HS-27A (cell line): ENCODE data around the gene CHD9NB.
"Not testable (repeated sequence)": the region's sequence is repeated elsewhere in the genome, so short reads cannot be mapped to it uniquely, and the experiment has no call there.

Experiments
- DNase-seq: peaks from one replicate; pipeline ENCODE4 v3.0.0-alpha.2; 2012; ENCODE audit warnings: low read depth, missing footprints

Gene CHD9NB

GRCh38 chr16:53056392-53056881 lies 3.7 kb upstream of the CHD9NB start:
- DNase-seq: no peak

- peak; percentile 47 for DNase-seq
Measured at GRCh38 chr16:53055541-53056391, 3.1 kb upstream of the CHD9NB start.

GRCh38 chr16:53054670-53055485 lies 2.2 kb upstream of the CHD9NB start, which contains the start of gene CHD9:
CHD9 (plus strand) TSS chr16:53054991; CDS start chr16:53156090, 101,099 bp downstream.
- DNase-seq: peak; percentile 66

GRCh38 chr16:53053967-53054669 lies 1.4 kb upstream of the CHD9NB start:
- DNase-seq: no peak

GRCh38 chr16:53051255-53051654 lies 1.4 kb downstream of the CHD9NB start:
- not testable (repeated sequence) for DNase-seq

- DNase-seq: no peak
Measured at GRCh38 chr16:53048139-53048915, 4.4 kb downstream of the CHD9NB start.

- DNase-seq: not testable (repeated sequence)
Measured at GRCh38 chr16:53047515-53047914, 5.2 kb downstream of the CHD9NB start.

- DNase-seq: no peak
Measured at GRCh38 chr16:53045341-53046220, 7.1 kb downstream of the CHD9NB start.

GRCh38 chr16:53043986-53044601 lies 8.6 kb downstream of the CHD9NB start:
- DNase-seq: no peak

GRCh38 chr16:53043428-53043831 lies 9.3 kb downstream of the CHD9NB start:
- no peak for DNase-seq

GRCh38 chr16:53042235-53042701 lies 10.4 kb downstream of the CHD9NB start:
- DNase-seq: no peak

GRCh38 chr16:53041320-53042051 lies 11.2 kb downstream of the CHD9NB start:
- DNase-seq: no peak

GRCh38 chr16:53040788-53041187 lies 11.9 kb downstream of the CHD9NB start:
- DNase-seq: no peak

GRCh38 chr16:53036711-53037110 lies 16.0 kb downstream of the CHD9NB start:
- not testable (repeated sequence) for DNase-seq

GRCh38 chr16:53036066-53036465 lies 16.6 kb downstream of the CHD9NB start:
- DNase-seq: no peak

GRCh38 chr16:53035176-53035942 lies 17.3 kb downstream of the CHD9NB start:
- DNase-seq: no peak

GRCh38 chr16:53034306-53034705 lies 18.4 kb downstream of the CHD9NB start:
- DNase-seq: no peak

GRCh38 chr16:53031323-53031942 lies 21.3 kb downstream of the CHD9NB start:
- DNase-seq: no peak
